ENCODE measurements around the gene ZNF407.

DNA sequence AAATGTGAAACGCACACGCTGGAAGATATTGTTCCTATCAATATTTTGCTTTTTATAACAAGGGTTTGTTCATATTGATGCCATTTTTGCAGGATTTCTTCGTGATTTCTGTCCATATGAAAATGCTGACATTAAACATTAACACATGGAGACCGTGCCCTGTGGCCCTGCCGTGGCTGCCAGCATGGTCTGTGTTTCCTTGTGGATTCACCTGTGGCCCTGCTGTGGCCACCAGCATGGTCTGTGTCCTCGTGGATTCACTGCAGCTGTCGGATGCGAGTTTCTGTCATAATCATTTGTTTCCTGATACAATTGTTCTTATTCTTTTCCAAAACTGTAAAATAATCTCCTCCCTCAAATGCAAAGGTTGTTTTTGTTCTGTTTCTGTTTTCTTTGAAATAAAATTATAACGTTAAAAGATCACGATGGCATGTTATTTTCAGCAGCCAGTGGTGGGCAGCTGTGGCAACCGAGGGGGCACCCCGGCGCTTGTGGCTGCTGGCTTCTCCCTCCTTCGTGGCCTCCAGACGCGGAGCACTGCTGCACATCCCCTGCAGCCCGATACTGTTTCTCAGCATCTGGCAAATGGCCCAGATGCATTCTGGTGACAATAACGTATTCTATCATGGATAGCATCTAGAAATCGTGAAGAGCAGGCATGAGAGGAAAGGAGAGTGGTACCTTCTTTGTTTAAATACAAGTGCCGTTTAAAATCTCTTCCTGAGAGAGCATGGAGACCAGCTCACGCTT is 467.8 kb downstream of the ZNF407 start:
- TF ChIP-seq, protein P1, sequence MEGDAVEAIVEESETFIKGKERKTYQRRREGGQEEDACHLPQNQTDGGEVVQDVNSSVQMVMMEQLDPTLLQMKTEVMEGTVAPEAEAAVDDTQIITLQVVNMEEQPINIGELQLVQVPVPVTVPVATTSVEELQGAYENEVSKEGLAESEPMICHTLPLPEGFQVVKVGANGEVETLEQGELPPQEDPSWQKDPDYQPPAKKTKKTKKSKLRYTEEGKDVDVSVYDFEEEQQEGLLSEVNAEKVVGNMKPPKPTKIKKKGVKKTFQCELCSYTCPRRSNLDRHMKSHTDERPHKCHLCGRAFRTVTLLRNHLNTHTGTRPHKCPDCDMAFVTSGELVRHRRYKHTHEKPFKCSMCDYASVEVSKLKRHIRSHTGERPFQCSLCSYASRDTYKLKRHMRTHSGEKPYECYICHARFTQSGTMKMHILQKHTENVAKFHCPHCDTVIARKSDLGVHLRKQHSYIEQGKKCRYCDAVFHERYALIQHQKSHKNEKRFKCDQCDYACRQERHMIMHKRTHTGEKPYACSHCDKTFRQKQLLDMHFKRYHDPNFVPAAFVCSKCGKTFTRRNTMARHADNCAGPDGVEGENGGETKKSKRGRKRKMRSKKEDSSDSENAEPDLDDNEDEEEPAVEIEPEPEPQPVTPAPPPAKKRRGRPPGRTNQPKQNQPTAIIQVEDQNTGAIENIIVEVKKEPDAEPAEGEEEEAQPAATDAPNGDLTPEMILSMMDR (IDR thresholded peaks at IDR 0.05), result no peak
- no peak for TF ChIP-seq POLR2A (IDR thresholded peaks at IDR 0.05)

Data from heart left ventricle (tissue), 13 donors.